ENCODE measurements around the gene EEFSEC. TPM values are rescaled to one million over a fixed set of nuclear protein-coding genes. Genes with fewer than 3 reads are reported as not detected.

EEFSEC gene
- total RNA-seq, 1 experiment from 2014 or later: 9.5 TPM

- Histone ChIP-seq H3K9ac (ENCODE audit: extremely low read depth, insufficient read length, low read length) (no peak overlapping the region), H3K4me2 (ENCODE audit: insufficient read depth, insufficient read length, low read length) (no peak overlapping the region), H3K79me2 (ENCODE audit: insufficient read depth, low read length) (no peaks in the 10 kb centered on the region), H3T11ph (ENCODE audit: low read length) (no peak overlapping the region), H2BK120ac (ENCODE audit: low read depth, low read length, poor library complexity, severe bottlenecking) (no peak overlapping the region), H4K5ac (ENCODE audit: insufficient read length, low read depth, low read length) (no peak overlapping the region), H3K14ac (ENCODE audit: insufficient read depth, low read length) (no peak overlapping the region), H3K56ac (ENCODE audit: insufficient read length, low read depth, low read length) (no peak overlapping the region), H3K27ac (ENCODE audit: insufficient read length, low read depth, low read length) (no peak overlapping the region), H4K91ac (ENCODE audit: insufficient read length, low read depth, low read length) (no peak overlapping the region), H3K23me2 (ENCODE audit: insufficient read length, low read depth, low read length, poor library complexity, severe bottlenecking) (no peaks in the 10 kb centered on the region), H2BK5ac (ENCODE audit: insufficient read length, low read length) (no peak overlapping the region), H3K9me3 (ENCODE audit: control insufficient read depth, low read depth, low read length) (no peaks in the 10 kb centered on the region), H3K4me1 (ENCODE audit: insufficient read depth, low read length) (no peaks in the 10 kb centered on the region; the same call in 1 of the 2 replicates), H3K79me1 (ENCODE audit: insufficient read depth, low read depth, low read length, poor library complexity, severe bottlenecking) (no peaks in the 10 kb centered on the region), H2BK15ac (ENCODE audit: low read depth, low read length) (no peak overlapping the region), H2BK20ac (ENCODE audit: low read depth, low read length, poor library complexity, severe bottlenecking) (no peak overlapping the region), H2AK5ac (ENCODE audit: insufficient read length, low read length) (no peak overlapping the region), H3K23ac (ENCODE audit: insufficient read length, low read depth, low read length) (no peak overlapping the region), H3K27me3 (ENCODE audit: insufficient read depth, low read length) (no peaks in the 10 kb centered on the region), H2AFZ (ENCODE audit: low read length) (no peak overlapping the region), H4K20me1 (ENCODE audit: control insufficient read depth, insufficient read depth, insufficient read length) (no peaks in the 10 kb centered on the region), H4K8ac (replicated peaks; ENCODE audit: insufficient read length, low read depth, low read length) (no peak overlapping the region), H2BK12ac (ENCODE audit: insufficient read length, low read depth, low read length) (no peak overlapping the region), H3K18ac (ENCODE audit: insufficient read length, low read depth, low read length) (no peak overlapping the region), H3K4ac (ENCODE audit: low read depth, low read length) (no peak overlapping the region)
- peak; percentile 47 for DNase-seq
- Mint-ChIP-seq H3K9me3 (no peaks in the 10 kb centered on the region), H3K4me3 (no peak overlapping the region), H3K36me3 (ENCODE audit: insufficient read depth in 1 of 3, low read depth in 3 of 3) (peaks cover 0 to 3% (median 2%) of the 10 kb centered on the region in 3 experiments; a peak in 1 of 7 replicates), H3K4me1 (peaks cover 14 to 20% of the 10 kb centered on the region in 2 experiments), H3K27ac (peak overlapping the region in 1 of 3 experiments; percentile 35; a peak in 1 of 7 replicates), H3K27me3 (ENCODE audit: low read depth) (no peaks in the 10 kb centered on the region)
- WGBS (ENCODE audit: extremely low coverage, insufficient read length, low lambda C conversion rate): no CpG with 5 or more reads among the region's 4 CpGs
- TF ChIP-seq CTCF (conservative IDR thresholded peaks at IDR 0.05): no peak
Observed at GRCh38 chr3:128367761-128368160, 214.5 kb downstream of the EEFSEC start.
